ENCODE results near the gene RELCH.

- no peak for TF ChIP-seq POLR2AphosphoS5 (IDR thresholded peaks at IDR 0.05; ENCODE audit: low read depth, low read length)
- no peak for TF ChIP-seq POLR2A (IDR thresholded peaks at IDR 0.05; ENCODE audit: low read depth, low read length)
These were observed 7.8 kb upstream of the RELCH start for GRCh38 chr18:62179213-62179612.

Data from GM12892 (cell line).